Liver (tissue), 9 donors: ENCODE results near the gene SLC6A8. TPM values are rescaled to one million over a fixed set of nuclear protein-coding genes. Genes with fewer than 3 reads are reported as not detected.

Experiments
- DNase-seq: peaks from one replicate; pipeline ENCODE4 v3.0.0-alpha.2; 2017; ENCODE audit warnings: low spot score
- H3K27ac ChIP-seq, 2 donors: one replicate each; pipeline ENCODE4 v1.7.0; 2013; ENCODE audit warnings: inconsistent platforms in 2 of 2, low read length in 2 of 2, control low read depth in 1 of 2, low read depth in 1 of 2, mild to moderate bottlenecking in 1 of 2
- H3K27me3 ChIP-seq, 4 donors: one replicate each; pipeline versions ENCODE4 v1.6.1 to v1.7.0; 2013; ENCODE audit warnings: low read length in 3 of 4, inconsistent platforms in 1 of 4, mild to moderate bottlenecking in 1 of 4, moderate library complexity in 1 of 4; ENCODE audit not compliant: control insufficient read depth in 4 of 4, insufficient read depth in 4 of 4
- H3K36me3 ChIP-seq, 4 donors: one replicate each; pipeline versions ENCODE4 v1.6.1 to v1.7.0; 2013; ENCODE audit warnings: low read length in 3 of 4, mild to moderate bottlenecking in 3 of 4, low read depth in 1 of 4, moderate library complexity in 1 of 4; ENCODE audit not compliant: control insufficient read depth in 4 of 4, insufficient read depth in 3 of 4
- H3K4me1 ChIP-seq, 4 donors: one replicate each; pipeline versions ENCODE4 v1.6.1 to v1.7.0; 2013; ENCODE audit warnings: low read length in 3 of 4, mild to moderate bottlenecking in 3 of 4, moderate library complexity in 1 of 4; ENCODE audit not compliant: control insufficient read depth in 4 of 4, insufficient read depth in 4 of 4
- H3K4me3 ChIP-seq, 3 donors: one replicate each; pipeline versions ENCODE4 v1.6.1 to v1.7.0; 2013; ENCODE audit warnings: low read length in 3 of 3, control low read depth in 1 of 3, low read depth in 1 of 3, mild to moderate bottlenecking in 1 of 3
- H3K9ac ChIP-seq, 2 donors: one replicate each; pipeline ENCODE4 v1.7.0; 2013; ENCODE audit warnings: low read length in 2 of 2, mild to moderate bottlenecking in 2 of 2, moderate library complexity in 2 of 2, control low read depth in 1 of 2, low read depth in 1 of 2
- H3K9me3 ChIP-seq, 4 donors: one replicate each; pipeline versions ENCODE4 v1.6.1 to v1.7.0; 2013; ENCODE audit warnings: low read length in 3 of 4; ENCODE audit not compliant: control insufficient read depth in 4 of 4
- EGR1 ChIP-seq, 2 donors: IDR thresholded peaks; 2 replicates each; pipeline ENCODE4 v1.6.1; 2016 to 2018; ENCODE audit warnings: antibody characterized with exemption in 2 of 2, low read depth in 2 of 2
- HNF4A ChIP-seq, 2 donors: conservative IDR thresholded peaks; 2 replicates each; pipeline ENCODE4 v1.6.1; 2016; ENCODE audit warnings: antibody characterized with exemption in 2 of 2, mild to moderate bottlenecking in 2 of 2
- HNF4G ChIP-seq: IDR thresholded peaks from 2 replicates; pipeline ENCODE4 v1.6.1; 2016; ENCODE audit warnings: antibody characterized with exemption
- JUND ChIP-seq, 2 donors: IDR thresholded peaks; 2 replicates each; pipeline ENCODE4 v1.6.1; 2016; ENCODE audit warnings: antibody characterized with exemption in 2 of 2
- NR2F2 ChIP-seq: IDR thresholded peaks from 2 replicates; pipeline ENCODE4 v1.6.1; 2016; ENCODE audit warnings: antibody characterized with exemption
- RAD21 ChIP-seq, 2 donors: IDR thresholded peaks; 2 replicates each; pipeline ENCODE4 v1.6.1; 2016; ENCODE audit warnings: antibody characterized with exemption in 2 of 2, mild to moderate bottlenecking in 2 of 2
- RXRA ChIP-seq, 2 donors: IDR thresholded peaks; 2 replicates each; pipeline ENCODE4 v1.6.1; 2017 to 2018; ENCODE audit warnings: antibody characterized with exemption in 2 of 2, mild to moderate bottlenecking in 1 of 2
- SP1 ChIP-seq: IDR thresholded peaks from 2 replicates; pipeline ENCODE4 v1.6.1; 2018; ENCODE audit warnings: antibody characterized with exemption, mild to moderate bottlenecking
- TAF1 ChIP-seq: conservative IDR thresholded peaks from 2 replicates; pipeline ENCODE4 v1.6.1; 2016; ENCODE audit warnings: antibody characterized with exemption, mild to moderate bottlenecking
- YY1 ChIP-seq: IDR thresholded peaks from 2 replicates; pipeline ENCODE4 v1.6.1; 2016; ENCODE audit warnings: antibody characterized with exemption, mild to moderate bottlenecking
- WGBS: extraction: QIAGEN DNeasy Blood & Tissue Kit; methylation state at CpG from one replicate; pipeline ENCODE4 v1.1.7; 2013; 5-methylcytosine and 5-hydroxymethylcytosine counted together
- polyA plus RNA-seq, 2 donors: library from polyadenylated mRNA; stranded (reverse) in 1 of 2; unstranded in 1 of 2; fragments of 200-250 nt in 1 of 2; fragments of >200 nt in 1 of 2; fragmentation: Nextera tagmentation in 1 of 2; extraction: Ambion mirVana in 1 of 2; gene quantifications; one replicate each; pipeline versions ENCODE4 v1.2.1 to v1.2.3, GENCODE V29; 2013 to 2015
- total RNA-seq, 2 donors: library from RNA; depleted of rRNA; stranded (reverse); fragments of >200 nt; gene quantifications; one replicate each; pipeline ENCODE4 v1.2.3, GENCODE V29; 2014
- TF ChIP-seq, protein P1 (sequence below): IDR thresholded peaks from 2 replicates; pipeline ENCODE4 v1.6.1; 2016; ENCODE audit warnings: antibody characterized with exemption
- TF ChIP-seq, protein P2 (sequence below): fragments of 150-350 bp; IDR thresholded peaks from 2 replicates; pipeline ENCODE4 v1.5.1; 2017; ENCODE audit warnings: improper control_type of control experiment, low read depth, low read length; ENCODE audit not compliant: missing input control
- TF ChIP-seq, protein P3 (sequence below): IDR thresholded peaks from 2 replicates; pipeline ENCODE4 v1.6.1; 2016; ENCODE audit warnings: antibody characterized with exemption
- TF ChIP-seq, protein P4 (sequence below): IDR thresholded peaks from 2 replicates; pipeline ENCODE4 v1.6.1; 2016; ENCODE audit warnings: antibody characterized with exemption, mild to moderate bottlenecking
- TF ChIP-seq, protein P5 (sequence below): IDR thresholded peaks from 2 replicates; pipeline ENCODE4 v1.6.1; 2016; ENCODE audit warnings: antibody characterized with exemption
- donor health status: healthy.
- donor health status: healthy.
- donor health status: healthy.
- donor health status: healthy.
- donor health status: healthy.

The SLC6A8 gene
- total and polyA plus RNA-seq, 4 donors = 0.25 to 44.4 (median 1.4) TPM

DNA sequence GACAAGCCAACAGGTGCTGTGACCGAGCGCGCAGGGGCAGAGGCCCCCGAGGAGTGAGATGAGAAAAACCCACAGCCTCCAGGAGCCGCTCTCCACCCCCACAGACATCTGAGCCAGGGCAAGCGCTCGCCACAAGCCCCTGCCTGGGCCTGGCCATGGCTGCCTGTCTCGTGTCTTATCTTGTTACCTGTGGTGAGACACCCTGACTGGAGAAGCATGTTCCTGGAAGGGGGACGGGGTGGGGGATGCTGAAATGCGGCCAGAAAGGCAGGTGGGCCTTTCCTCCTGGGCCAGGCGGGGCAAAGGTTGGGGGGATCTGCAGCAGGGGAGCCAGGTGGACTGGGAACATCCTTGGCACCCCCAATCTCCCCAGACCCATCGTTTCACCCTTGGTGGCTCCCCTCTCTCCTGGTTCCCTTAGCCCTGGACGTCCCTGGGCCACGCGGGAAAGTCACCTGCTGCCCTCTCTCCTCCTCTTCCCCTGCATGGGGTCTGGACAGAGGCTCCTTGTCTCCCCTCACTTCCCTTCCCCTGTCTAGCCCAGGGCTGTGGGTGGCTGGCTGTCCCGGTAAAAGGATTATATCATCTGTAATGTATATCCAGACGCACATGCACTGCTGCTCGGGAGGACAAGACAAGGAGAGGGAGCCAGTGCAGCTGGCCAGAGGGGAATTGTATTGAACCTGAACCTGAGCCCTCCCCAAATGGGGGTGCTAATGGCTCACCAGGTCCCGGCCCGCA, 49.1 kb upstream of the SLC6A8 start:
- Histone ChIP-seq H3K9ac (no peak overlapping the region), H3K4me3 (no peak overlapping the region), H3K27me3 (peaks cover 0 to 3% (median under 1%) of the 10 kb centered on the region in 4 donors), H3K9me3 (no peaks in the 10 kb centered on the region), H3K27ac (no peak overlapping the region), H3K4me1 (peaks cover 1 to 11% (median 3%) of the 10 kb centered on the region in 4 donors), H3K36me3 (no peaks in the 10 kb centered on the region)
- TF ChIP-seq RAD21 (IDR thresholded peaks at IDR 0.05) = no peak
- TF ChIP-seq, protein P1, sequence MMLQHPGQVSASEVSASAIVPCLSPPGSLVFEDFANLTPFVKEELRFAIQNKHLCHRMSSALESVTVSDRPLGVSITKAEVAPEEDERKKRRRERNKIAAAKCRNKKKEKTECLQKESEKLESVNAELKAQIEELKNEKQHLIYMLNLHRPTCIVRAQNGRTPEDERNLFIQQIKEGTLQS = no peak
- TF ChIP-seq RXRA (IDR thresholded peaks at IDR 0.05) = no peak
- no peak for TF ChIP-seq HNF4G
- no peak for TF ChIP-seq HNF4A (conservative IDR thresholded peaks at IDR 0.05)
- TF ChIP-seq EGR1 (IDR thresholded peaks at IDR 0.05; ENCODE audit: low read depth in 2 of 2) = no peak
- TF ChIP-seq, protein P2, sequence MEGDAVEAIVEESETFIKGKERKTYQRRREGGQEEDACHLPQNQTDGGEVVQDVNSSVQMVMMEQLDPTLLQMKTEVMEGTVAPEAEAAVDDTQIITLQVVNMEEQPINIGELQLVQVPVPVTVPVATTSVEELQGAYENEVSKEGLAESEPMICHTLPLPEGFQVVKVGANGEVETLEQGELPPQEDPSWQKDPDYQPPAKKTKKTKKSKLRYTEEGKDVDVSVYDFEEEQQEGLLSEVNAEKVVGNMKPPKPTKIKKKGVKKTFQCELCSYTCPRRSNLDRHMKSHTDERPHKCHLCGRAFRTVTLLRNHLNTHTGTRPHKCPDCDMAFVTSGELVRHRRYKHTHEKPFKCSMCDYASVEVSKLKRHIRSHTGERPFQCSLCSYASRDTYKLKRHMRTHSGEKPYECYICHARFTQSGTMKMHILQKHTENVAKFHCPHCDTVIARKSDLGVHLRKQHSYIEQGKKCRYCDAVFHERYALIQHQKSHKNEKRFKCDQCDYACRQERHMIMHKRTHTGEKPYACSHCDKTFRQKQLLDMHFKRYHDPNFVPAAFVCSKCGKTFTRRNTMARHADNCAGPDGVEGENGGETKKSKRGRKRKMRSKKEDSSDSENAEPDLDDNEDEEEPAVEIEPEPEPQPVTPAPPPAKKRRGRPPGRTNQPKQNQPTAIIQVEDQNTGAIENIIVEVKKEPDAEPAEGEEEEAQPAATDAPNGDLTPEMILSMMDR = no peak
- no peak for TF ChIP-seq SP1
- TF ChIP-seq, protein P3, sequence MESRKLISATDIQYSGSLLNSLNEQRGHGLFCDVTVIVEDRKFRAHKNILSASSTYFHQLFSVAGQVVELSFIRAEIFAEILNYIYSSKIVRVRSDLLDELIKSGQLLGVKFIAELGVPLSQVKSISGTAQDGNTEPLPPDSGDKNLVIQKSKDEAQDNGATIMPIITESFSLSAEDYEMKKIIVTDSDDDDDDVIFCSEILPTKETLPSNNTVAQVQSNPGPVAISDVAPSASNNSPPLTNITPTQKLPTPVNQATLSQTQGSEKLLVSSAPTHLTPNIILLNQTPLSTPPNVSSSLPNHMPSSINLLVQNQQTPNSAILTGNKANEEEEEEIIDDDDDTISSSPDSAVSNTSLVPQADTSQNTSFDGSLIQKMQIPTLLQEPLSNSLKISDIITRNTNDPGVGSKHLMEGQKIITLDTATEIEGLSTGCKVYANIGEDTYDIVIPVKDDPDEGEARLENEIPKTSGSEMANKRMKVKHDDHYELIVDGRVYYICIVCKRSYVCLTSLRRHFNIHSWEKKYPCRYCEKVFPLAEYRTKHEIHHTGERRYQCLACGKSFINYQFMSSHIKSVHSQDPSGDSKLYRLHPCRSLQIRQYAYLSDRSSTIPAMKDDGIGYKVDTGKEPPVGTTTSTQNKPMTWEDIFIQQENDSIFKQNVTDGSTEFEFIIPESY = no peak
- no peak for TF ChIP-seq JUND (IDR thresholded peaks at IDR 0.05)
- TF ChIP-seq, protein P4, sequence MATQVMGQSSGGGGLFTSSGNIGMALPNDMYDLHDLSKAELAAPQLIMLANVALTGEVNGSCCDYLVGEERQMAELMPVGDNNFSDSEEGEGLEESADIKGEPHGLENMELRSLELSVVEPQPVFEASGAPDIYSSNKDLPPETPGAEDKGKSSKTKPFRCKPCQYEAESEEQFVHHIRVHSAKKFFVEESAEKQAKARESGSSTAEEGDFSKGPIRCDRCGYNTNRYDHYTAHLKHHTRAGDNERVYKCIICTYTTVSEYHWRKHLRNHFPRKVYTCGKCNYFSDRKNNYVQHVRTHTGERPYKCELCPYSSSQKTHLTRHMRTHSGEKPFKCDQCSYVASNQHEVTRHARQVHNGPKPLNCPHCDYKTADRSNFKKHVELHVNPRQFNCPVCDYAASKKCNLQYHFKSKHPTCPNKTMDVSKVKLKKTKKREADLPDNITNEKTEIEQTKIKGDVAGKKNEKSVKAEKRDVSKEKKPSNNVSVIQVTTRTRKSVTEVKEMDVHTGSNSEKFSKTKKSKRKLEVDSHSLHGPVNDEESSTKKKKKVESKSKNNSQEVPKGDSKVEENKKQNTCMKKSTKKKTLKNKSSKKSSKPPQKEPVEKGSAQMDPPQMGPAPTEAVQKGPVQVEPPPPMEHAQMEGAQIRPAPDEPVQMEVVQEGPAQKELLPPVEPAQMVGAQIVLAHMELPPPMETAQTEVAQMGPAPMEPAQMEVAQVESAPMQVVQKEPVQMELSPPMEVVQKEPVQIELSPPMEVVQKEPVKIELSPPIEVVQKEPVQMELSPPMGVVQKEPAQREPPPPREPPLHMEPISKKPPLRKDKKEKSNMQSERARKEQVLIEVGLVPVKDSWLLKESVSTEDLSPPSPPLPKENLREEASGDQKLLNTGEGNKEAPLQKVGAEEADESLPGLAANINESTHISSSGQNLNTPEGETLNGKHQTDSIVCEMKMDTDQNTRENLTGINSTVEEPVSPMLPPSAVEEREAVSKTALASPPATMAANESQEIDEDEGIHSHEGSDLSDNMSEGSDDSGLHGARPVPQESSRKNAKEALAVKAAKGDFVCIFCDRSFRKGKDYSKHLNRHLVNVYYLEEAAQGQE = no peak
- 64% methylated on average over 20 of the region's 20 CpGs for WGBS
- no peak for DNase-seq

DNA sequence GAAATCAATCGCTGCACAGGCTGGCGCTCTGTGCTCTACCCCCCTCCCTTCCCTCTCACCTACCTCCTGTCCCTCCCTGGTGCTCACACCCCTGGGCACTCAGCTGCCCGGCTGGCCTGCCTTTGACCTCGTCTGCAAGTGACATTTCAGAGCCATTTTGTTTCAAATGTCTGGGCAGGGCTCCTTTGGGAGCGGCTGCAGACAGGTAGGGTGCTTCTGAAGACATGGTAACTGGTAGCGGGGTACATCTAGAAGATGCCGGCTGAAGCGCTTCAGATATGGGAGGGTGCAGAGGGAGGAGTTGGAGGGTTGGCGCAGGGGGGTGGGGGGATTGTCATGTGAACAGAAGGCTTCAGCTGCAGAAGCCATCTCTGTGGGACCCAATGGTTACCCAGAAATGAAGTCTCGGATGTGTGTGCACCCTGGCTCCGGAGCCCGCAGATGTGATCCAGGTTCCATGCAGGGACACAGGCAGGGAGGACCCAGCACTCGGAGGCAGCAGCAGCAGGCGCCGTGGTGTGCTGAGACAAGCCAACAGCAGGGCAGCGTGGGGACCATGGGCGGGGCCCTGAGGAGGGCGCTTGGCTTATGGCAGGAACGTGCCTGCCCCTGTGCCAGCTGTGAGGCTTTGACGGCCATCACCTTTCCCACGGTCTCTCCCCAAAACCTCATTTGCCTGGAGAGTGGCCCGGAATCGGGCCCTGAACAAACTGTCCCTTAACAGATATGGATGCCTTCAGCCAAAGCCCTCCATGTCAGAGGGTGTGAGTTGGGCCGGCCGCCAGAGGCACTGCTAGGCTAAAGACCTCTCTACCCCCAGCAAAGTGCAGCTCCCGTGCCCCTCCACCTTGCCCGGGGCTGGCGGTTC, 48.3 kb upstream of the SLC6A8 start:
- peaks cover 0 to 3% (median under 1%) of the 10 kb centered on the region in 4 donors for H3K27me3 ChIP-seq
- H3K9ac ChIP-seq = no peak overlapping the region
- no peaks in the 10 kb centered on the region for H3K9me3 ChIP-seq
- DNase-seq = no peak
- WGBS = 76% methylated on average over 28 of the region's 28 CpGs
- no peak overlapping the region for H3K4me3 ChIP-seq
- H3K4me1 ChIP-seq = peaks cover 3 to 16% (median 6%) of the 10 kb centered on the region in 4 donors
- no peak overlapping the region for H3K27ac ChIP-seq
- no peaks in the 10 kb centered on the region for H3K36me3 ChIP-seq
- TF ChIP-seq YY1 (no peak), HNF4G (no peak), NR2F2 (no peak), JUND (IDR thresholded peaks at IDR 0.05) (no peak), TAF1 (no peak)
- TF ChIP-seq, protein P5, sequence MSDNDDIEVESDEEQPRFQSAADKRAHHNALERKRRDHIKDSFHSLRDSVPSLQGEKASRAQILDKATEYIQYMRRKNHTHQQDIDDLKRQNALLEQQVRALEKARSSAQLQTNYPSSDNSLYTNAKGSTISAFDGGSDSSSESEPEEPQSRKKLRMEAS = no peak
- TF ChIP-seq, protein P2 = no peak
- TF ChIP-seq, protein P4 = no peak
